Progenitor cell of endocrine pancreas (in vitro differentiated cells): ENCODE measurements around the gene RPS26. TPM values are rescaled to one million over a fixed set of nuclear protein-coding genes. Genes with fewer than 3 reads are reported as not detected.
A peak's percentile ranks its signal among the peaks of the same experiment; 100 is the strongest.

Source experiments
- DNase-seq: peaks from one replicate; pipeline ENCODE4 v3.0.0; 2021; ENCODE audit warnings: low spot score; ENCODE audit not compliant: unreplicated experiment
- H3K27ac Mint-ChIP-seq: 2 replicates; pipeline ENCODE4 v1.8.0; 2021; ENCODE audit warnings: mild to moderate bottlenecking, moderate library complexity, mixed read lengths
- H3K27me3 Mint-ChIP-seq: 2 replicates; pipeline ENCODE4 v1.8.0; 2021; ENCODE audit warnings: mixed read lengths
- H3K36me3 Mint-ChIP-seq: 2 replicates; pipeline ENCODE4 v1.8.0; 2022; ENCODE audit warnings: mixed read lengths; ENCODE audit not compliant: insufficient read depth
- H3K4me1 Mint-ChIP-seq: 2 replicates; pipeline ENCODE4 v1.8.0; 2021; ENCODE audit warnings: low read depth, mixed read lengths
- H3K4me3 Mint-ChIP-seq: 2 replicates; pipeline ENCODE4 v1.8.0; 2021; ENCODE audit warnings: low read depth, mild to moderate bottlenecking, moderate library complexity, mixed read lengths
- H3K9me3 Mint-ChIP-seq: 2 replicates; pipeline ENCODE4 v1.8.0; 2021; ENCODE audit warnings: low read depth, mixed read lengths
- total RNA-seq: library from RNA; stranded (reverse); gene quantifications from 2 replicates; pipeline ENCODE4 v1.2.1, GENCODE V29; 2021
- TF ChIP-seq, protein P1 (sequence below): fragments of 200-600 bp; sonication (generic); IDR thresholded peaks from one replicate; pipeline ENCODE4 v1.5.0; 2021; ENCODE audit warnings: antibody characterized with exemption, mild to moderate bottlenecking; ENCODE audit not compliant: unreplicated experiment

The RPS26 gene
- total RNA-seq, 1 donor from 2014 or later, result 39.3 TPM

DNA sequence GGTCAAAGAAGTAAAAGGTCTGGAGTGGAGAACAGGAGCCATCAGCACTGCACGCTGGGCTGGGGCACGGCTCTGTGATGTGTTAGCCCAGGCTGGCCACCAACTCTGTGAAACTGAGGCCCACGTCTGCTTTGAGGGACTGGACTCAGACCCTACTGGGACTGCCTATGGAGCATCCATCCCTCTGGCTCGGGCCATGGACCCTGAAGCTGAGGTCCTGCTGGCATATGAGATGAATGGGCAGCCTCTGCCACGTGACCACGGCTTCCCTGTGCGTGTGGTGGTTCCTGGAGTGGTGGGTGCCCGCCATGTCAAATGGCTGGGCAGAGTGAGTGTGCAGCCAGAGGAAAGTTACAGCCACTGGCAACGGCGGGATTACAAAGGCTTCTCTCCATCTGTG, 37.5 kb upstream of the RPS26 start:
- no peak for DNase-seq
- H3K27ac Mint-ChIP-seq, result no peak overlapping the region
- peaks cover 11% of the 10 kb centered on the region for H3K36me3 Mint-ChIP-seq
- no peaks in the 10 kb centered on the region for H3K9me3 Mint-ChIP-seq
- H3K27me3 Mint-ChIP-seq, result no peaks in the 10 kb centered on the region
- no peak overlapping the region for H3K4me3 Mint-ChIP-seq
- TF ChIP-seq, protein P1, sequence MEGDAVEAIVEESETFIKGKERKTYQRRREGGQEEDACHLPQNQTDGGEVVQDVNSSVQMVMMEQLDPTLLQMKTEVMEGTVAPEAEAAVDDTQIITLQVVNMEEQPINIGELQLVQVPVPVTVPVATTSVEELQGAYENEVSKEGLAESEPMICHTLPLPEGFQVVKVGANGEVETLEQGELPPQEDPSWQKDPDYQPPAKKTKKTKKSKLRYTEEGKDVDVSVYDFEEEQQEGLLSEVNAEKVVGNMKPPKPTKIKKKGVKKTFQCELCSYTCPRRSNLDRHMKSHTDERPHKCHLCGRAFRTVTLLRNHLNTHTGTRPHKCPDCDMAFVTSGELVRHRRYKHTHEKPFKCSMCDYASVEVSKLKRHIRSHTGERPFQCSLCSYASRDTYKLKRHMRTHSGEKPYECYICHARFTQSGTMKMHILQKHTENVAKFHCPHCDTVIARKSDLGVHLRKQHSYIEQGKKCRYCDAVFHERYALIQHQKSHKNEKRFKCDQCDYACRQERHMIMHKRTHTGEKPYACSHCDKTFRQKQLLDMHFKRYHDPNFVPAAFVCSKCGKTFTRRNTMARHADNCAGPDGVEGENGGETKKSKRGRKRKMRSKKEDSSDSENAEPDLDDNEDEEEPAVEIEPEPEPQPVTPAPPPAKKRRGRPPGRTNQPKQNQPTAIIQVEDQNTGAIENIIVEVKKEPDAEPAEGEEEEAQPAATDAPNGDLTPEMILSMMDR, result no peak
- H3K4me1 Mint-ChIP-seq, result peaks cover 30% of the 10 kb centered on the region

DNA sequence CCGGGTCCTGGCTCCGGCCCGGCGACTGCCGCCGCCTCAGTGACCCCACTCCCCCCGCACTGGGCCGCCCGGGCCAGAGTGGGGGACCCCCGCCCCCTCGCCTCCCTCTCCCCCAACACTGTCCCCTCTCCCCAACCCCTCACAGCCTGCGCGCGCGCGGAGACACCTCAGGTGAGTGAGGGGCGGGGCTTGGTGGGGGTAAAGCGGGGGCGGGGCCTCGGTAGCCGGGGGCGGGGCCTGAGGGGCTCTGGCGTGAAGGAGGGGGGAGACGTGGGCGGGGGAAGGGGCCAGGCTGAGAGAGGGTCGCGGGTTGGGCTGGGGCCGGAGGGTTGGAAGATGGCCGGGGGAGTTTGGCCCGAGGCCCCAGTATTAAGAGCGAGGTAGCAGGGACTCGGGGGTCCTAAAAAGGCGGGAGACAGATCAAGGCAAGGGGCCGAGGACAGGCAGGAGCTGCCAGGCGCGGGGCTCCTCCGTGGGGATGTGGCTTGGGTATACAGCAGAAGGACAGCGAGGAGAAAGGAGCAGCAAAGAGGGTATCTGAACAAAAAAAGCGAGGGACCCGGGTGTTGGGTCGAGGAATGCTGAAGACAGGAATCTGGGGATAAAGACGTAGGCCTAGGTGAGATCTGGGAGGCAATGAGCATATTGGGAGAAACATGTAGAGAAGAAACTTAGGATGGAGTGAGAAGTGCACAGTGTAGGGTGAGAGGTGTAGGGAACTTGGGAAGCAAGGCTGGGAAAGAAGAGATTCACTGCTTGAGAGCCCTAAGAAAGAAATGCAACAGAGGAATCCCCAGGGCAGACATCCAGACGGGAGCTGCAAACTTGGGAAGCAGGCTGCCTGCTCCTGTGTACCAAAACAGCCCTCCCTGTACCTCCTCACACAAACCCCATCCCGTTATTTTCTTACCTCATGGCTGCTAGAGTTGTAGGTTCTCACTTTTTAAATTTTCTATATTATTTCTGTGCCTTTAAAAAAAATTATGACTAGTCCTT, 33.9 kb upstream of the RPS26 start:
- Mint-ChIP-seq H3K4me1 (peaks cover 21% of the 10 kb centered on the region), H3K36me3 (peaks cover 4% of the 10 kb centered on the region), H3K9me3 (no peaks in the 10 kb centered on the region), H3K4me3 (peak overlapping the region; percentile 87), H3K27ac (peak overlapping the region; percentile 89), H3K27me3 (no peaks in the 10 kb centered on the region)
- TF ChIP-seq, protein P1, result no peak
- DNase-seq, result peak; percentile 70

DNA sequence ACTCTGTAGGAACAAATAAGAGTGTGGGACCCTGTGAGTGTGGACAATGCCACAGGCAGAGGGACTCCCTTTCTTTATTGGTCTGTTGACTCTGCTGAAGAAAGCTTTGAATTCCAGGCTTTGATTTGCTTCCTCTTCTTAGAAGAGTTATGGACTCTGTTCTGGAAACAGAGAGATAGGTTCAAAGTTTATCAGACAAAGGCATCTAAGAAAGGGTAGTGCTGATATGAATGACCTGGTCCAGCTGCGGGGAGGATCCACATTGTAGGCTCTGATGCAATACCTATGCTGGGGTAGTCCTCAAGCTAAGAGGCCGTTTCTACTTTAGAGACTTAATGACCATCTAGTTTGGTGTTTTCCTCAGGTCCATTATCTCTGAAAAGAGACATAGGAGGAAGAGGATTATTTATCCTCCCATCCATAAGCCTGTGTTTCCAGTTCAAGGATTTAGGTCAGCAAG, 31.6 kb upstream of the RPS26 start:
- Mint-ChIP-seq H3K27ac (no peak overlapping the region), H3K9me3 (no peaks in the 10 kb centered on the region)

DNA sequence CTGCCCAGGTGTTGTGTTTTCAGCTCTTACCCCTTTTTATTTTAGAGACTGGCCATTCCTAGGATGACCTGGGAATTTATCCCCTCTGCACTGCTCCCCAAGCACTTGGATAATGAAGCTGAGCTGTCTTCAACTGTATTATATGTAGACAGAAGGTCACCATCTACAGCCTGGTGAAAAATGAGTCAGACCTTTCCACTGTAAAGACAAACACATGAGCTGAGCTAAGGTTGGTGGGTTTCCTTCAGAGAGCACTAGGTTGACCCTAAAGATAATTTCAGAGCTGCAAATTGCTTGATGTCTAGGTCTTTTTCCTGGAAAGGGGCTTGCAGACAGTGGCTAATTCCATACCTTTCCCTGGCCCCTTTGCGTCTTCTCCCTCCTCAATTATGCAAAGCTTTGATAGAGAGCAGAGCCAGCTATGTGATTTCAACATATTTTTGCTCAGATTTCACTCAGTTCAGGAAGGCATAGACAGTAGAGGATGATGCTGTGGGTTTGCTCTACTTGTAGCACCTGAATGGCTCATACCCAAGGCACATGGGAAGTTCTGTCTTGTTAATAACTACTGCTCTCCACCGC, 30.1 kb upstream of the RPS26 start:
- Mint-ChIP-seq H3K36me3 (peaks cover 2% of the 10 kb centered on the region), H3K27me3 (no peaks in the 10 kb centered on the region), H3K4me1 (peaks cover 18% of the 10 kb centered on the region), H3K9me3 (no peaks in the 10 kb centered on the region), H3K4me3 (no peak overlapping the region), H3K27ac (no peak overlapping the region)
- DNase-seq, result no peak
- TF ChIP-seq, protein P1, result no peak

More for the DNA sequence above, 31.6 kb upstream of the RPS26 start:
- Mint-ChIP-seq H3K27me3 (no peaks in the 10 kb centered on the region), H3K4me1 (peaks cover 22% of the 10 kb centered on the region), H3K4me3 (peak overlapping the region; percentile 40), H3K36me3 (peaks cover 2% of the 10 kb centered on the region)
- no peak for DNase-seq
- TF ChIP-seq, protein P1, result no peak

DNA sequence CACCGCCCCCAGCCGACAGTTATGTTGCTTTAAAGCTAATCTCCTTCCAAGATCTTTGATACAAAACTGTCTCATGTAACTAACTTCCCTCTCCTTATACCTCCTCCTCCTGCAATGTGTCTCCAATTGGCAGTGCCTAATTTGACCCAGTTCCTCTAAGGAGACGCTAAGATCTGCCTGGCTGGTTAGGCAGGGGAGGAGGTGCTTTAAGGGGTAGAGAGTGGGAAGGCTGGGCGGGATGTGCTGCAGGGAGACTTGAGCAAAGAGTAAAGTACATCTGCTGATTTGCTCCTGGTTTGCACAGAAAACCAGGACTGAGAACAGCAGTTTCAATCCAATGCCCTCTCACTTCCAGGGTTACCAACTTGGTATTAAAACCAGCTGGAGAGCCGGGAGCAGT, 28.2 kb upstream of the RPS26 start:
- Mint-ChIP-seq H3K9me3 (no peaks in the 10 kb centered on the region), H3K4me1 (peaks cover 9% of the 10 kb centered on the region), H3K27me3 (no peaks in the 10 kb centered on the region), H3K4me3 (no peak overlapping the region), H3K36me3 (peaks cover 4% of the 10 kb centered on the region), H3K27ac (no peak overlapping the region)
- DNase-seq, result no peak
- TF ChIP-seq, protein P1, result no peak
